Loucy (cell line): ENCODE data around the gene SEMA3A.

Source experiments
- EZH2phosphoT487 ChIP-seq: fragments of 200-600 bp; IDR thresholded peaks from 2 replicates; pipeline ENCODE4 v1.6.1; 2018; ENCODE audit warnings: antibody characterized with exemption, mild to moderate bottlenecking, moderate library complexity, borderline replicate concordance
- TF ChIP-seq, protein P1 (sequence below): fragments of 200-600 bp; sonication (generic); conservative IDR thresholded peaks from 2 replicates; pipeline ENCODE4 v1.5.1; 2014; ENCODE audit warnings: mild to moderate bottlenecking, antibody characterized with exemption, low read length

DNA sequence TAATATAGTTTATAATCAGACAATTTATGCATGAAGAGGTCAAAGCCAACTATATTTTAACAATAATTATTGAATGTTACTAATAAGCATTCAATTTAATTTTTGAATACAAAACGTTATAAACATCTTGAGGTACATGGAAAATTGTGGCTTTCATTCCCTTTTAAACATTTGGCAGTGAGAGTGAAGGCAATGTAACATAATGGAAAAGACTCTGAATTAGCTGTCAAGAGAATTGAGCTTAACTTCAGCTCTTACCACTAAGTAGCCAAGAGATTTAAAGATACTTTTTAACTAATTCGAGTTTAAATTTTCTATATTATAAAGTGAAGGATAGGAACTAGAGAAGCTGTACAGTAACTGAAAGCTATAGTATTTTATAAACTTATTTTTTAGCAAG, 98.6 kb downstream of the SEMA3A start:
- TF ChIP-seq, protein P1, sequence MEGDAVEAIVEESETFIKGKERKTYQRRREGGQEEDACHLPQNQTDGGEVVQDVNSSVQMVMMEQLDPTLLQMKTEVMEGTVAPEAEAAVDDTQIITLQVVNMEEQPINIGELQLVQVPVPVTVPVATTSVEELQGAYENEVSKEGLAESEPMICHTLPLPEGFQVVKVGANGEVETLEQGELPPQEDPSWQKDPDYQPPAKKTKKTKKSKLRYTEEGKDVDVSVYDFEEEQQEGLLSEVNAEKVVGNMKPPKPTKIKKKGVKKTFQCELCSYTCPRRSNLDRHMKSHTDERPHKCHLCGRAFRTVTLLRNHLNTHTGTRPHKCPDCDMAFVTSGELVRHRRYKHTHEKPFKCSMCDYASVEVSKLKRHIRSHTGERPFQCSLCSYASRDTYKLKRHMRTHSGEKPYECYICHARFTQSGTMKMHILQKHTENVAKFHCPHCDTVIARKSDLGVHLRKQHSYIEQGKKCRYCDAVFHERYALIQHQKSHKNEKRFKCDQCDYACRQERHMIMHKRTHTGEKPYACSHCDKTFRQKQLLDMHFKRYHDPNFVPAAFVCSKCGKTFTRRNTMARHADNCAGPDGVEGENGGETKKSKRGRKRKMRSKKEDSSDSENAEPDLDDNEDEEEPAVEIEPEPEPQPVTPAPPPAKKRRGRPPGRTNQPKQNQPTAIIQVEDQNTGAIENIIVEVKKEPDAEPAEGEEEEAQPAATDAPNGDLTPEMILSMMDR = no peak
- TF ChIP-seq EZH2phosphoT487 = no peak
